Cardiac muscle cell (in vitro differentiated cells and primary cell): Measurements from ENCODE around the gene PAM. TPM values are rescaled to one million over a fixed set of nuclear protein-coding genes. Genes with fewer than 3 reads are reported as not detected.

ENCODE experiments used
- DNase-seq, 2 donors: peaks; one replicate each; pipeline versions ENCODE4 v3.0.0 to v3.0.0-alpha.2; 2010 to 2017; ENCODE audit warnings: low read depth in 1 of 2, low spot score in 1 of 2
- H3K27ac ChIP-seq: fragments of 200-600 bp; sonication (generic); 2 replicates; pipeline ENCODE4 v1.5.1; 2016
- H3K27me3 ChIP-seq: fragments of 200-600 bp; sonication (generic); 2 replicates; pipeline ENCODE4 v1.6.0; 2016; ENCODE audit warnings: control low read depth
- H3K36me3 ChIP-seq: fragments of 200-600 bp; sonication (generic); 2 replicates; pipeline ENCODE4 v1.5.1; 2016; ENCODE audit warnings: control low read depth
- H3K4me1 ChIP-seq: fragments of 200-600 bp; sonication (generic); 2 replicates; pipeline ENCODE4 v1.8.1; 2017; ENCODE audit warnings: low read depth, mild to moderate bottlenecking, mixed run types
- H3K4me3 ChIP-seq: fragments of 200-600 bp; sonication (generic); 2 replicates; pipeline ENCODE4 v1.5.1; 2016; ENCODE audit warnings: mild to moderate bottlenecking
- H3K9me3 ChIP-seq: fragments of 200-600 bp; sonication (generic); 2 replicates; pipeline ENCODE4 v1.5.1; 2017; ENCODE audit warnings: low read depth, mild to moderate bottlenecking, control low read depth
- CTCF ChIP-seq: IDR thresholded peaks from 2 replicates; pipeline ENCODE4 v1.5.1; 2012; ENCODE audit warnings: low read depth, mild to moderate bottlenecking, low read length
- polyA plus RNA-seq: library from polyadenylated mRNA; unstranded; fragments of >200 nt; fragmentation: Nextera tagmentation; extraction: Ambion mirVana; gene quantifications from 2 replicates; pipeline ENCODE4 v1.2.1, GENCODE V29; 2016
- total RNA-seq: library from RNA; depleted of rRNA; stranded (reverse); fragments of >200 nt; gene quantifications from 2 replicates; pipeline ENCODE4 v1.2.3, GENCODE V29; 2016

PAM gene
- total and polyA plus RNA-seq, 2 experiments from 2014 or later, result 375 to 392 TPM

GRCh38 chr5:102888483-102888882 lies 133.4 kb downstream of the PAM start:
- H3K27ac ChIP-seq, result no peak overlapping the region
- no peaks in the 10 kb centered on the region for H3K27me3 ChIP-seq
- H3K36me3 ChIP-seq, result no peaks in the 10 kb centered on the region
- no peaks in the 10 kb centered on the region for H3K9me3 ChIP-seq
- H3K4me1 ChIP-seq, result no peaks in the 10 kb centered on the region
- no peak for TF ChIP-seq CTCF
- no peak overlapping the region for H3K4me3 ChIP-seq
- no peak for DNase-seq

- Histone ChIP-seq H3K27ac (no peak overlapping the region), H3K36me3 (no peaks in the 10 kb centered on the region), H3K9me3 (no peaks in the 10 kb centered on the region), H3K4me1 (no peaks in the 10 kb centered on the region), H3K27me3 (no peaks in the 10 kb centered on the region), H3K4me3 (no peak overlapping the region)
- no peak for TF ChIP-seq CTCF
- no peak for DNase-seq
These were observed 133.9 kb downstream of the PAM start for GRCh38 chr5:102889033-102889432.

GRCh38 chr5:102890133-102890532 lies 135.0 kb downstream of the PAM start:
- H3K27ac ChIP-seq, result no peak overlapping the region

GRCh38 chr5:102891175-102891574 lies 136.1 kb downstream of the PAM start:
- no peaks in the 10 kb centered on the region for H3K27me3 ChIP-seq
- H3K4me1 ChIP-seq, result no peaks in the 10 kb centered on the region
- no peaks in the 10 kb centered on the region for H3K36me3 ChIP-seq
- no peak for TF ChIP-seq CTCF
- no peak overlapping the region for H3K27ac ChIP-seq
- DNase-seq, result no peak
- no peak overlapping the region for H3K4me3 ChIP-seq
- no peaks in the 10 kb centered on the region for H3K9me3 ChIP-seq

More at GRCh38 chr5:102890133-102890532, 135.0 kb downstream of the PAM start:
- H3K36me3 ChIP-seq, result no peaks in the 10 kb centered on the region
- H3K4me1 ChIP-seq, result no peaks in the 10 kb centered on the region
- no peak overlapping the region for H3K4me3 ChIP-seq
- no peak for DNase-seq
- no peaks in the 10 kb centered on the region for H3K9me3 ChIP-seq
- no peaks in the 10 kb centered on the region for H3K27me3 ChIP-seq
- no peak for TF ChIP-seq CTCF

GRCh38 chr5:102893942-102894341 lies 138.8 kb downstream of the PAM start:
- Histone ChIP-seq H3K9me3 (no peaks in the 10 kb centered on the region), H3K27ac (no peak overlapping the region), H3K4me1 (no peaks in the 10 kb centered on the region), H3K4me3 (no peak overlapping the region), H3K36me3 (no peaks in the 10 kb centered on the region), H3K27me3 (no peaks in the 10 kb centered on the region)
- peak in 1 of 2 donors; percentile 24 for DNase-seq
- TF ChIP-seq CTCF, result no peak

GRCh38 chr5:102895234-102895633 lies 140.1 kb downstream of the PAM start:
- no peak overlapping the region for H3K27ac ChIP-seq
- no peaks in the 10 kb centered on the region for H3K36me3 ChIP-seq
- H3K4me1 ChIP-seq, result no peaks in the 10 kb centered on the region
- no peak for TF ChIP-seq CTCF
- DNase-seq, result no peak
- no peaks in the 10 kb centered on the region for H3K27me3 ChIP-seq
- no peaks in the 10 kb centered on the region for H3K9me3 ChIP-seq
- H3K4me3 ChIP-seq, result no peak overlapping the region
